Inferior parietal cortex (tissue), 1 donor: ENCODE data around the gene CIAO3.

Experiments used
- DNase-seq: peaks from one replicate; pipeline ENCODE4 v3.0.0-alpha.2; 2016; ENCODE audit errors: extremely low spot score

Gene CIAO3

DNA sequence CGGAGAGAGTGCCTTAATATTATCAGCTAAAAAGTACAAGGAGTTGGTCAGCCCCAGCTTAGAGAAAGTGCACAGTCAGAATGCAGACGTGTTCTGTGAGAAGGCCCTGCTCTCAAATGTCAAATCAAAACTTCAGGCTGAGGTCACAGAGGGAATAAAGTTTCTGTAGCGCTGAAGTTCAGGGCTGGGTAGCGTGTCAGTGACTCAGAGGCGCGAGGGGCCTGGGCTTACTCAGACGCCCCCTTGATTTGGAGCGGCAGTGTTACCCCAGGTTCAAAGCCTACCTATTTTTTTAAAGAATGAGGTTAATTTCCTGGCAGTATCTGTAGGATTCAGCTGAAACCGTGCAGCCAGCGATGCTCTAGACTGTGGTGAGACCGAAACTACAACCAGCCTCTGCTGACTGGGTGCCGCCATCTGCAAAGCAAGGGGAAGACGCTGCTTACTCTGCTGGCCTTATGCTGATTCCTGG is 4.8 kb downstream of the CIAO3 start:
- DNase-seq, result no peak

DNA sequence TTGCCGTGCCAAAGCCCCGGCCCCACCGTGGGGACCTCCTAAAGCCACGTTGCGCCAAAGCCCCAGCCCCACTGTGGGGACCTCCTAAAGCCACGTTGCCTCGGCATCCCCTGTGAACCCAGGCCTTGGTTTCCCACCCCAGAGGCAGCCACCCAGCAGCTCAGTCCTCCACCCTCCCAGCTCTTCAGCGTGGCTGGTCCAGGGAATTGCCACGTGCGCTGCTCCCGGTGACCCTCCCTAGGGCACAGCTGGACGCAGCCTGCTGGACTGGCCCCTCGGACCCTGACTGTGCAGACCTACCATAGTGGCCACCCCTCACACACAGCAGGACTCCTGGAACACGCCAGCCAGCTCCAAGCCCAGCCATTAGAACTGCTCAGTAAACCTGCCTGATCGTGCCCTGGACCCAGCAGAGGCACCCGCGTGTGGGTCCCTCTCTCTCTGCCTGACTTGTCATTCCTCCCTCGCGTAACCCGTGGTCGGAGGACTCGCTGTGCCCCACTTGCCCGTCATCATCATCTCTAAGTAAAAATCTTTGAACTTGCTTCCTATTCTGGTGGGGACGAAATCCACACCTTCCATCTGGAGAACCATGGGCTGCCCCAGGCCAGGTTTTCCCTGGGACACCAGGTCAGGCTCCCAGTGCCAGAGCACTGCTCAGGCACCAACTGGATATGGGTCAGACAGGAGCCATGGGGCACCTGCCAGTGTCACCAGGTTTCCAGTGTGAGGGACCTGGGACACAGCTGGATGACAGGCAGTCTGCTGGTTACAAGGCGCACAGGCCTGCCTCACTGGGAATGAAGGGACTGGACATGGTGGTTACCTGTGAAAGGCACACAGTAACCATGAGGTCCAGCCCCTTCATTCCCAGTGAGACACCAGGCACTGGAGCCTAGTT is 5.6 kb downstream of the CIAO3 start:
- DNase-seq, result no peak

DNA sequence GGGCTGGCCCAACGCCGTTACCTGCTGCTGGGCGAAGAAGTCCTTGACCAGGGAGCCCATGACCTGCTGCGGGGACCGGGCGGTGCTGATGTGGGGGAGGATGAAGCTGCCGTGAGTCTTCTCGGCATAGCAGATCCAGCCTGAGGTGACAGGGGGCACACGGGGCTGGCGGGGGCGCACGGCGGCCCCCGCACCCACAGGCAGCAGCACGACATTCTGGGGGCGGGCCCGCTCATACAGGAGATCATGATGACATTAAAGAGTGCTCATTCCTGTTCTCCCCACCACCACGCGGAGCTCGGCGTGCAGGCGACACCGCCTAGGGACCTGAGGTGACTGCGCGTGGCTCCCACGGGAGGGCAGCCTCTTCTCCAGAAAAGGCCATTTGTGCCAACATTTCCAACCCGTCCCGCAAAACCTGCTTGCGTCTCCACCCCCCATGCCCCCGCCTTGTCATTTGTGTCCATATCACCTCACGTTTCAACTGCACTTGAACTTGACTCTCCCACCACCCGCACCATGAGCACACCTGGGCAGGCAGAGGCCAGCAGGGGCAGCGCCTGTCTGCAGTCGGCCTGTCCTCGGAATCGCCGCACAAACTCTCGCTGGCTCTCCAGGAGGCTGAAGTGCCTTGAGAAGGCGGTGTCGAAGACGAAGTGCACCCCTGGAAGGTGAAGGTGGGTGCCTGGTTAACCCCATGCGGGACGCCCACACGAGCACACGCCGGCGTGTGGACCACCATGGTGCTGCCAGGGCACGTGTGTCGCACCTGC is 6.4 kb downstream of the CIAO3 start:
- no peak for DNase-seq

DNA sequence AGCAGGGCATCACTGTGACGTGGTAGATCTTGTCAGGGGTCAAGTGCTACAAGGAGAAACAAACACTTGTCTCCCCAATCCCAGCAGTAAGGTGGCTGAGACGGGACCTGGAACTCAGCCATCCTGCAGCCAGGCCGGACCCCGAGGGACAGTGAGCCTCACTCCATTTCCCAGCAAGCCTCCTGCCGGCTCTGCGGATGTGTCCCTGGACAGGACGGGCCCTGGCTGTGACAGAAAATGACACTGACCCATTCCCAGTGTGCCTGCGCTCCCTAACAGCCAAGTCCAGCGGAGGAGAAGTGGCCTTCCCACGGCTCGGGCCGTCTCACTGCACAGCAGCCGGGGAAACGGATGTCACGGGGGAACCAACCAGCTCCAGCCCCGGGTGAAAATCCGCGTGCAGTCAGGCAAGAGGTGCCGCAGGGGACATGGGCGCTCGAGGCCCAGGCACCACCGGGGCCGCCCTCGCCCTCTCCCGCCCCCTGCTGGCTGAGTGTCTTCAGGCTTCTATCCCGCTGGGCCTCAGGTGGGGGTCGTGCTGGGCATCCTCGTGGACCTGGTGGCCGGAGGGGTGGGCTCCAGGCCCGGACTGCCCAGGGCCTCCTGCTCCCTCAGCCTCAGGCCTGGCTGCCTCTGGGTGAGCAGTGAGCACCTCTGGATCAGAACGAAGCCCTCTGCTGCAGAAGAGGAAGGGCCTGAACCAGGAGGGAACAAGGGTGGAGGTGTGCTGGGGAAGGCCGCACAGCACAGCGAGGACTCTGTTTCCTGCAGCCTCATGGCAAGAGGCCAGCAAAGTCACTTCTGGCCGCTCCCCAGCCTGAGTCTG is 7.2 kb downstream of the CIAO3 start:
- no peak for DNase-seq

DNA sequence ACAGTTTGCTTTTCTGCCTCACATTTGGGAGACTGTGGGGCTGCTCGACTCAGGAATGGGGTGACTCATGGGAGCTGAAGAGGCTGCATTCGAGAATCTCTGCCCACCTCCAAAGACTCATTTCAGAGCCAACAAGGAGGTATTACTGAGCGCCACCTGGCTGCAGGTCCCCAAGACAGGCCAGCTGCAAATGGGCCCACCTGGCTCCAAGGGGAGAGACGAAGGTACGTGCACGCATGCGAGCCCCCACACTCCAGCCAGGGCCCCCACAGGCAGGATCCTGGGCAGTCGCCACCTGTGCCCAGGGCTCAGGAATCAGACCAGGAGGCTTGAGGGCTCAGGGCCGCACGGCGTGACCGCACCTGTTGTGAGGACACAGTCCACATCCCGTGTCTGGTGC is 7.9 kb downstream of the CIAO3 start:
- no peak for DNase-seq

DNA sequence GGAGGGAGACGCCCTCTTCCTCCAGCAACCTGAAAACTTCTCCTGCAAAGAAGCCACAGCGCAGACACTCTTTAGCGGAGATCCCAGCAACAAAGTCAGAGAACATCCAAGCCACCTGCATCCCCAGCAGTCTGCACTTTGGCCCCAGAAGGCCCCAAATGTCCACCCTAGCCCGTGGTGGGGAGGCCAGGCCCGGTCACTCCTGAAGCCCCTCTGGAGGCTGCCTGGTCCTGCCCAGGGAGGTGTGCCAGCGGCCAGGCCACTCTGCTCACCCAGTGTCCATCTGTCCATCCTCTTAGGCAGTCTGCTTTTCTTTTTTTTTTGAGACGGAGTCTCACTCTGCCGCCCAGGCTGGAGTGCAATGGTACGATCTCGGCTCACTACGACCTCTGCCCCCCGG is 8.5 kb downstream of the CIAO3 start:
- DNase-seq, result no peak

DNA sequence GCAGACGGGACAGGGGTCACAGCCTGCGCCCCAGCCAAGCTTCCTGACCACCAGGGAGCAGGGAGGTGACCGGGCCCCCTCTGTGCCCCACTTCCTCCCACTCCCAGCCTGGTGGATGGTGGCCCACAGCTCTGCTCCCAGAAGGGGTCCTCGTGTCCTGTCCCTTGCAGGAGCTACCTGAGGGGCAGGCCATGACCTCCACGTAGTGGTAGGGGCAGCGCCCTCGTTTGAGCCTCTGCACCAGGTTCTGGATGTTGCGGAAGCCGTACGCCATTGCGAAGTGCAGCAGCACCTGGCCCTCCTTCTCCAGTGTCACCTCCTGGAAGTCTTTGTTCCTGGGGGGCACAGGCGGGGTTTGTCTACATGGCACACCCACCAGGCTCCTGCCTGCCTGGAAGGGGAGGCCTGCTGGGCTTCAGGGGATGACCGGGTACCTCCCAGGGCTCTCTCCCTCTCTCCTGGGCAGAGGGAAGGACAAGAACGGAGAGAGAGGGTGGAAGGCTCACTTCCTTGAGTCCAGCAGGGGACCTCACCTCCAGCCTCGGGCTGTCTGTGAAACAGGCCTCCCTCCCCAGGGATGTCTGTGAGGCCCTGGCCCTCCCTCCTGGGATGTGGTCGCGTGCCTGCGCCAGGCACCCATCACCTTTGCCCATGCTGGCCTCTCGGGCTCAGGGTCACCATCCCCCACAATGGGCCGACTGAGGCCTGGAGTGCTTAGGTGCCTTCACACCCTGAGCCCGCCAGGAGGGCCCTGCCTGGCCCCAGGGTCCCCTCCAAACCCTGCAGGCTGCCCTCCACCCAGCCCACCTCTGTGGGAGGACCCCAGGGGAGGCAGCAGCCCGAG is 9.9 kb downstream of the CIAO3 start:
- DNase-seq, result no peak

DNA sequence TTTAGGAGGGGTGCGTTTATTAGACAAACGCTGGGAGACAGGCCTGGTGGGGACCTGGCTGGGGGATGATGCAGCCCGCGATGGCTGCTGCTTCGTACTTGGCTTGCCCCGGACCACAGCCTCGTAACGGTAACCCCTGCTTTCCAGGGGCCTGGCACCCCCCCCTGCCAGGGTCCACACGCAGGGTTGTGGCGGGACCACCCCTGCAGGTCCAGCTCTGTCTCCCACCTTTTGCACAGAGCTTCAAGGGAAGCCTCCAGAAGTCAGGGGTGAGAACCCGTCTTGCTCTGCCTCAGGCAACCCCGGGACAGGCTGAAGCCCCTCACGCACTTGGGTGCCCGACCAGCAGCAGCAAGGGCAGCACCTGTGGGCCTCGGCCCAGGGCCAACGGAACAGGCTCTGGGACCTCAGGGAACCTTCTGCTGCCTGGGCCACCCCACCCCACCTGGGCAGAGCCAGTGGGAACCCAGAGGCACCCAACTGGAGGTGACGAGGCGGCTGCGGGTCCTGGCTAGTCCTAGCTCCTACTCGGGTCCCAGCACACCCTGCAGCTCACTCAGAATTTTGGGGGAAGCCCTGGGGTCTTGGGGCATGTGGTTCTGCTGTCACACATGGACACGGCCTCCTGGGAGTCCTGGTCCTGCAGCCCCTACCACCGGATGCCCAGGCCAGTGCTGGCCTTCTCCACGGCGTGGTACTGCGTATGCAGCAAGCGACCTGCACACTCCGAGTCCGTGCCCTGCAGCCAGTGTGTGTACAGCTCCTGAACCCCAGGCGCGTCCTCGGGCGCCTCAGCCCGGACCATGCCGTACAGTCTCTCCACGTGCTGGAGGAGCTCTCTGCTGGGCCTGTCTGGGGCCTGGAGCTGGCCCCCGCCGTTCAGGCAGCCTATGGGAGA is 10.8 kb downstream of the CIAO3 start:
- no peak for DNase-seq

DNA sequence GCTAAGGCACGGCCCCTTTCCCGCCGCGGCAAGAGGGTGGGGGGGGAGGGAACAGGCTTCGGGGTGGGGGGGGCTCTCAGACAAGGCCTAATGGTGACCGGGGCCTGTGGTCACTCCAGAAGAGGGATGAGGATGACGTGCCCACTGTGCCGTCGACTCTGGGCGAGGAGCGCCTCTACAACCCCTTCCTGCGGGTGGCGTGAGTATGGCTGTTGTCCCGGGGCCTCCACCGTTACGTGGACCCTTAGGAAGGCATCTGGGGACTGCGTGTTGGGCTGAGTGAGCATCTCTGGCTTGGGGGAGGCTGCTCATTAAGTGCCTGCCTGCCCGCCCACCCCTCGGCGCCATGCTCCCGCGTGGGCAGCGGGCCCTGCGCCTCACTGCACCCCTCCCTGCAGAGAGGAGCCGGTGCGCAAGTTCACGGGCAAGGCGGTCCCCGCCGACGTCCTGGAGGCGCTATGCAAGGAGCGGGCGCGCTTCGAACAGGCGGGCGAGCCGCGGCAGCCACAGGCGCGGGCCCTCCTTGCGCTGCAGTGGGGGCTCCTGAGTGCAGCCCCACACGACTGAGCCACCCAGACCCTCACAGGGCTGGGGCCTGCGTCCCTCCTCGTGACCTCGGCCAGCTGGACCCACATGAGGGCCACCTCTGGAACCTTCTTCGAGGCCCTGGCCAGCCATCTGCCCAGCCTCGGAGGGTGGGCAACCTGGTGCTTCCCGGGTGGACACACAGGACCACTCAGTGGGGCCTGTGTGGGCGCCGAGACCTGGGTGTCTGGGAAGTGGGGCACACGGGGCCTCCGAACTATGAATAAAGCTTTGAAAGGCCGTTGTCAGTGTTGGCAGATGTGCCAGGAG is 11.7 kb downstream of the CIAO3 start:
- DNase-seq, result no peak

DNA sequence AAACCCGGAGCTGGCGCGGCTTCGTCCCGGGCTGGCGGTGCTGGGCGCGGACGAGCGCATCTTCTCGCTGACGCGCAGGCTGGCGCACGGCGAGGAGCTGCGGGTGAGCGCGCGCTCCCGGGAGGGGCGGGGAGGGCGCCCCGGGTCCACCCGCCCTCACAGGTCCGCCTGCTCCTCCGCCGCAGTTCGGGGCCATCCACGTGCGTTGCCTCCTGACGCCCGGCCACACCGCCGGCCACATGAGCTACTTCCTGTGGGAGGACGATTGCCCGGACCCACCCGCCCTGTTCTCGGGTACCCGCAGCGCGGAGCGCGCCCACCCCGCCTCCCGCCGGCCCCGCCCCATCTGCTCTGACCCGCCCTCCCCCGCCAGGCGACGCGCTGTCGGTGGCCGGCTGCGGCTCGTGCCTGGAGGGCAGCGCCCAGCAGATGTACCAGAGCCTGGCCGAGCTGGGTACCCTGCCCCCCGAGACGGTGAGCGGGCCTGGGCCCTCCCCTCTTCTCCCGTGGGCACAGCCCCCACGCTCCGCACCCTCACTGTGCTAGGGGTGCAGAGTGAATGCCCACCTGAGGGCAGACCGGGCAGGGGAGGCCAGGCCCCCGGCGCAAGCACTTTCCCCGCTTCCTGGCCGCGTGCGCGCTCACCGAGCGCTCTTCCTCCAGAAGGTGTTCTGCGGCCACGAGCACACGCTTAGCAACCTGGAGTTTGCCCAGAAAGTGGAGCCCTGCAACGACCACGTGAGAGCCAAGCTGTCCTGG is 12.5 kb downstream of the CIAO3 start:
- DNase-seq, result peak; percentile 40

DNA sequence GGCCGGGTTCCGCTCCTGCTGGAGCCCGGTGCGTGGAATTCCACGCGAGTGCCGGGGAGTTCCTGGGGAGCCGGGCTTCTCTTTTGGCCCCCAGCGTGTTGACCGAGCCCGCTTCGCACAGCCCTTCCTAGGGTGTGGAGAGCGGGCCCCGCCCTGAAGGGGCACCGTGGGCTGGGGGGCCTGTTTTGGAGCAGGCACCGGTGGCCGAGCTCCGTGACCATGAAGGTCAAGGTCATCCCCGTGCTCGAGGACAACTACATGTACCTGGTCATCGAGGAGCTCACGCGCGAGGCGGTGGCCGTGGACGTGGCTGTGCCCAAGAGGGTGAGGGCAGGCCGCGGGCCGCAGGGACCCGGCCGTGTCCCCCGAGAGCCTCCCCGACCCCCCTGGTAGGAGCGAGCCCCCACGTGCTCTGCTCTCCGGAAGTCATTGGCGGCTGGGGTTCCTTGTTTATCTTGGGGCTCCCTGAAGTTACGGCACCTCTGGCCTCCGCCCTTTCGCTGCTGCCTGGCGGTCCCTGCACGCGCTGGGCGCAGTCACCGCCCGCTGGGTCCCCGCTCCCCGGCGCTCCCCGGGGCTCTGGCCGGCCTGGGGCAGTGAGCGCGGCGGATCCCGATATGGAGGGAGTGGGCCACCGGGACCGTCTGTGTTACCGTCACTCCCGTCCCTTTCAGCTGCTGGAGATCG is 13.4 kb downstream of the CIAO3 start:
- peak; percentile 16 for DNase-seq

DNA sequence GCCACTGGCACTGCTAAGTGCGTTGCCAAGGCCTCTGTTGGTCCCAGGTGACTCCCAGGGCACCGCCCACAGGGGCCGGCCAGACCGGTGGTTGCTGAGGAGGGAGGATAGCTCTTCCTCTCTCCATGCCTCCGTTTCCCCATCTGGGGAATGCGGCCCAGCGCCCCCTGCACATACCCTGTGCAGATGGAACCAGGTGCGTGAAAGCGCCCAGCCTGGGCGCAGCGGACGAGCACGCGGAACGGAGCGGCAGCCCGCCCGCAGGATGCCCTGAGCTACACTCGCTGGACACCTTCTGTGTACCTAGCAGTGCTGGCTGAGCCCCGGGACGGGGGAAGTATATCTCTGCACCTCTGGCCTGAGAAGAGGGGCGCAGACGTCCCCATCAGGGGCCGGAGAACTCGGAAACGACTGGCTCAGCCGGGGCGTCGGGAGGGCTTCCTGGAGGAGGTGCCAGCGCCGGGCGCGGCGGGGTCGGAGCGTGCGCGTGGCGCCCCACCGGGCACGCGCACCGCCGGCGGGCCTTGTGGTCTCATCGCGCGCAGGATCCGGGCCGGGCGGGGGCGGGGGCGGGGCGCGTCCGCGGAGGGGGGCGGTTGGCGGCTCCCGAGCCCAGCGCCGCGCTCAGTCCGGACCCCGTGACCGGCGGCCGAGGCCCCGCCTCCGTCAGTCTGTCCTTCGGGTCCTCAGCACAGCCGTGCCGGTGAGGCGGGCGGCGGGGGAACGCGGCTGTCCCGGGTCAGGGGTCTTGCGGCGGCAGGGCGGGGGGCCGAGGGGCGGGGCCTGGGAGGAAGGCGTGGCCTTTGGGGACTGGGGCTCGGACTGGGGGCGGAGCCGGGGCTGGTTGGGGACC is 14.1 kb downstream of the CIAO3 start, which contains the start of the genes CCDC78 and HAGHL:
Gene CCDC78 (minus strand): TSS at position 6 of the 853 bp plus-strand sequence. CDS start 76 bp downstream, outside the sequence.
Gene HAGHL (plus strand): TSS at position 669 of the 853 bp plus-strand sequence. CDS start 404 bp downstream, outside the sequence.
- peak; percentile 3 for DNase-seq

DNA sequence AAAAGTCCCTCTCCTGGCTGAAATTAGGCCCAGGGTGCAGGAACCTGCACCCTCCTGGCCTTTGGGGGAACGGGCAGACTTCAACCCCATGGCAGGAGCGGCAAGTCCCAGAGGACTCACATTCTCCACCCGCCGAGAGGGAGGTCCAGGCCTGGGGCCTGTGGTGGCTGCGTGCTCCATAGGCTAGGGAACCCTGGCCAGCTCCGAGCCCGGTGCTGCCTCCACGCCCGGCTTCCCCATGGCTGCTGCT is 14.7 kb downstream of the CIAO3 start:
- no peak for DNase-seq

DNA sequence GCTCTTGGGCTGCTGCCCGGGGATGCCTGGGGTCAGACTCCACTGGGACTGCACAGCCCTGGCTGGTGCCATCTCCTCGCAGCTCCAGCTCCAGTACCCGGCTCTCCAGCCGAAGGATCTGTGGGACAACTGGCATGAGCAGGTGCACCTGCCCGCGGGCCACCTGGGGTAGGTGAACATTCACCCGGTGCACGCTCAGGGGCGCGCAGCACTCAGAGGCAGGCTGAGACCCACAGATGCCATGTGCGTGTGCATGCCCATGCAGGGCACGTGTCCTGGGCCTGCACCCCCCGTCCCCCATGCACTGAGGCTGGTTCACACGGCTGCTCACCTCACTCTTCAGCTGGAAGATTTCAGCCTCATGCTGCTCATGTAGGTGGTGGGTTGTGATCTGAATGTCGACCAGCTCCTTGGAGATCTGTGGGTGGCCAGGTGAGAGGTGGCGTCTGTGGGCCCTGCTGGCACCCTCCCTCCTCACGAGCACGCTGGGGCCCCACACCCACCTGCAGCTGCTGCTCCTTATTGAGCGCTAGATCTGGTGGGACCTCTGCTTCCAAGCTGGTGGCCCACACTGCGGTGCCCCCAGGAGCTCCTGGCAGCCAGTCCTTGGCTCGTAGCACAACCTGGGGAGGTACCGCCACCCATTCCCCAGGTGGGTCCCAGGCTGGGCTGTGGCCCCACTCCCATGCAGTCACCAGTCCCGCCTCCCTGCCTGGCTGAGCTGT is 15.2 kb downstream of the CIAO3 start:
- peak; percentile 2 for DNase-seq

DNA sequence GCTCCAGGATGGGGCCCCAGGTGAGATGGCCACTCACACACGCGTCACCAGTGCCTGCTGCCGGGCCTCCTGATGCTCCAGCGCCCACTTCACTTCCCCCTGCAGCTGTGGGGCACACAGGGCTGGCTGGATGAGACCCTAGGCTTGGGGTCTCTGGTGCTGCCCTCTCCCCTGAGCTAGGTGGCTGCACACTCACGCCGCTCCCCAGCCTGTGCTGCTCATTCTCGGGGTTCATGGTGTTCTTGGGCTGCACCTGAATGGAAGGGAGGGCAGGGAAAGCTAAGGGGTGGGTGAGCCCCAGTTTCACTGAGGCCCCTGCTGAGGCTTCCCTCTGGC is 15.8 kb downstream of the CIAO3 start:
- DNase-seq, result peak; percentile 0
